ENCODE measurements around the gene EFCC1.

GRCh38 chr3:128993461-128994172, 7.5 kb upstream of the EFCC1 start, which contains the start of gene CFAP92:
- TF ChIP-seq EZH2 (IDR thresholded peaks at IDR 0.05; ENCODE audit: borderline replicate concordance), result no peak
- TF ChIP-seq, protein P1, sequence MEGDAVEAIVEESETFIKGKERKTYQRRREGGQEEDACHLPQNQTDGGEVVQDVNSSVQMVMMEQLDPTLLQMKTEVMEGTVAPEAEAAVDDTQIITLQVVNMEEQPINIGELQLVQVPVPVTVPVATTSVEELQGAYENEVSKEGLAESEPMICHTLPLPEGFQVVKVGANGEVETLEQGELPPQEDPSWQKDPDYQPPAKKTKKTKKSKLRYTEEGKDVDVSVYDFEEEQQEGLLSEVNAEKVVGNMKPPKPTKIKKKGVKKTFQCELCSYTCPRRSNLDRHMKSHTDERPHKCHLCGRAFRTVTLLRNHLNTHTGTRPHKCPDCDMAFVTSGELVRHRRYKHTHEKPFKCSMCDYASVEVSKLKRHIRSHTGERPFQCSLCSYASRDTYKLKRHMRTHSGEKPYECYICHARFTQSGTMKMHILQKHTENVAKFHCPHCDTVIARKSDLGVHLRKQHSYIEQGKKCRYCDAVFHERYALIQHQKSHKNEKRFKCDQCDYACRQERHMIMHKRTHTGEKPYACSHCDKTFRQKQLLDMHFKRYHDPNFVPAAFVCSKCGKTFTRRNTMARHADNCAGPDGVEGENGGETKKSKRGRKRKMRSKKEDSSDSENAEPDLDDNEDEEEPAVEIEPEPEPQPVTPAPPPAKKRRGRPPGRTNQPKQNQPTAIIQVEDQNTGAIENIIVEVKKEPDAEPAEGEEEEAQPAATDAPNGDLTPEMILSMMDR (IDR thresholded peaks at IDR 0.05; ENCODE audit: poor library complexity), result no peak
